Kidney (tissue), 22 donors: ENCODE results near the gene TMEM213. TPM values are rescaled to one million over a fixed set of nuclear protein-coding genes. Genes with fewer than 3 reads are reported as not detected.

ENCODE experiments used
- DNase-seq, 5 donors: peaks; one replicate each; pipeline ENCODE4 v3.0.0-alpha.2; 2013 to 2020
- FAIRE-seq: peaks from 2 replicates; lab custom pipeline; 2012; peaks lifted over from hg19 to GRCh38; lab: Jason Lieb, UNC
- H3K27ac ChIP-seq, 2 donors: one replicate each; pipeline ENCODE4 v1.7.0; 2013; ENCODE audit warnings: low read depth in 2 of 2, low read length in 2 of 2, inconsistent platforms in 1 of 2
- H3K27me3 ChIP-seq: one replicate; pipeline ENCODE4 v1.7.1; 2013; ENCODE audit warnings: low read length, inconsistent platforms; ENCODE audit not compliant: control insufficient read depth, insufficient read depth
- H3K36me3 ChIP-seq, 3 donors: one replicate each; pipeline versions ENCODE4 v1.7.0 to v1.7.1; 2013; ENCODE audit warnings: low read length in 3 of 3, control low read depth in 1 of 3, inconsistent platforms in 1 of 3; ENCODE audit not compliant: insufficient read depth in 3 of 3, control insufficient read depth in 2 of 3
- H3K4me1 ChIP-seq, 3 donors: one replicate each; pipeline versions ENCODE4 v1.7.0 to v1.7.1; 2013; ENCODE audit warnings: low read length in 3 of 3, inconsistent platforms in 1 of 3, low read depth in 1 of 3; ENCODE audit not compliant: control insufficient read depth in 2 of 3, insufficient read depth in 2 of 3
- H3K4me3 ChIP-seq, 3 donors: one replicate each; pipeline versions ENCODE4 v1.7.0 to v1.8.1; 2013; ENCODE audit warnings: low read length in 3 of 3, control low read depth in 1 of 3, inconsistent platforms in 1 of 3
- H3K9ac ChIP-seq, 3 donors: one replicate each; pipeline versions ENCODE4 v1.7.0 to v1.7.1; 2013; ENCODE audit warnings: low read length in 3 of 3, control low read depth in 1 of 3, inconsistent platforms in 1 of 3
- H3K9me3 ChIP-seq, 3 donors: one replicate each; pipeline versions ENCODE4 v1.7.0 to v1.7.1; 2013; ENCODE audit warnings: low read length in 3 of 3, control low read depth in 1 of 3, inconsistent platforms in 1 of 3; ENCODE audit not compliant: control insufficient read depth in 2 of 3, insufficient read depth in 1 of 3
- intact Hi-C: fragments of 100-400 bp; cut with DNase I; formaldehyde crosslinking; loops from one replicate; pipeline ENCODE4 v1.11.1; 2022
- long read RNA-seq, 10 donors: library from polyadenylated mRNA in 1 of 10; unstranded in 1 of 10; transcript quantifications; one replicate each; pipeline ENCODE4 v2.0.0 and lab custom pipeline, GENCODE V29; 2021 to 2026
- polyA plus RNA-seq: library from polyadenylated mRNA; stranded (reverse); fragments of 350-450 nt; fragmentation: Illumina TruSeq; extraction: RNeasy Lipid Tissue Mini Kit (QIAGEN cat#74804); gene quantifications from one replicate; pipeline ENCODE4 v1.2.3, GENCODE V29; 2014; ENCODE audit warnings: low read depth, low replicate concordance; ENCODE audit not compliant: insufficient read depth
- total RNA-seq: library from RNA; stranded (reverse); fragmentation: NEBNext Ultra II Directional; extraction: Animal tissue kit (Norgen Biotek cat#: 25700); gene quantifications from one replicate; pipeline ENCODE4 v1.2.1, GENCODE V29; 2021
- TF ChIP-seq, protein P1 (sequence below): IDR thresholded peaks from 3 replicates; pipeline ENCODE4 v1.5.1; 2012; ENCODE audit warnings: mild to moderate bottlenecking, moderate library complexity, borderline replicate concordance; ENCODE audit not compliant: insufficient read depth; ENCODE audit errors: extremely low read depth
- donor health status: control.
- donor health status: control.
- donor health status: control.
- donor health status: control.
- donor health status: control.
- donor health status: DM: yes; HTN: yes; CAD: no.
- donor health status: Normal renal cell carcinoma (clear cell type).

The TMEM213 gene, protein sequence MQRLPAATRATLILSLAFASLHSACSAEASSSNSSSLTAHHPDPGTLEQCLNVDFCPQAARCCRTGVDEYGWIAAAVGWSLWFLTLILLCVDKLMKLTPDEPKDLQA
- total RNA-seq: 30.2 TPM
- 96.9 TPM for polyA plus RNA-seq
- long read RNA-seq, donor 1, full-length matches to known transcripts: 9 of 9 reads
- long read RNA-seq, donor 1, partial matches to known transcripts: 0 of 9 reads
- long read RNA-seq, donor 1, other reads (novel, unspliced or antisense): 0 of 9 reads
- long read RNA-seq, donor 2, full-length matches to known transcripts: 18 of 54 reads
- long read RNA-seq, donor 2, partial matches to known transcripts: 36 of 54 reads
- long read RNA-seq, donor 2, other reads (novel, unspliced or antisense): 0 of 54 reads
- long read RNA-seq, donor 3, full-length matches to known transcripts: 26 of 26 reads
- long read RNA-seq, donor 3, partial matches to known transcripts: 0 of 26 reads
- long read RNA-seq, donor 3, other reads (novel, unspliced or antisense): 0 of 26 reads
- long read RNA-seq, donor 4, full-length matches to known transcripts: 6 of 18 reads
- long read RNA-seq, donor 4, partial matches to known transcripts: 12 of 18 reads
- long read RNA-seq, donor 4, other reads (novel, unspliced or antisense): 0 of 18 reads
- long read RNA-seq, donor 5, full-length matches to known transcripts: 4 of 4 reads
- long read RNA-seq, donor 5, partial matches to known transcripts: 0 of 4 reads
- long read RNA-seq, donor 5, other reads (novel, unspliced or antisense): 0 of 4 reads
- long read RNA-seq, donor 6, full-length matches to known transcripts: 5 of 5 reads
- long read RNA-seq, donor 6, partial matches to known transcripts: 0 of 5 reads
- long read RNA-seq, donor 6, other reads (novel, unspliced or antisense): 0 of 5 reads
- long read RNA-seq, donor 7, full-length matches to known transcripts: 9 of 28 reads
- long read RNA-seq, donor 7, partial matches to known transcripts: 0 of 28 reads
- long read RNA-seq, donor 7, other reads (novel, unspliced or antisense): 19 of 28 reads
- long read RNA-seq, donor 8, full-length matches to known transcripts: 11 of 11 reads
- long read RNA-seq, donor 8, partial matches to known transcripts: 0 of 11 reads
- long read RNA-seq, donor 8, other reads (novel, unspliced or antisense): 0 of 11 reads
- long read RNA-seq, donor 9, full-length matches to known transcripts: 11 of 24 reads
- long read RNA-seq, donor 9, partial matches to known transcripts: 13 of 24 reads
- long read RNA-seq, donor 9, other reads (novel, unspliced or antisense): 0 of 24 reads
- long read RNA-seq, donor 10, full-length matches to known transcripts: 9 of 14 reads
- long read RNA-seq, donor 10, partial matches to known transcripts: 5 of 14 reads
- long read RNA-seq, donor 10, other reads (novel, unspliced or antisense): 0 of 14 reads

DNA sequence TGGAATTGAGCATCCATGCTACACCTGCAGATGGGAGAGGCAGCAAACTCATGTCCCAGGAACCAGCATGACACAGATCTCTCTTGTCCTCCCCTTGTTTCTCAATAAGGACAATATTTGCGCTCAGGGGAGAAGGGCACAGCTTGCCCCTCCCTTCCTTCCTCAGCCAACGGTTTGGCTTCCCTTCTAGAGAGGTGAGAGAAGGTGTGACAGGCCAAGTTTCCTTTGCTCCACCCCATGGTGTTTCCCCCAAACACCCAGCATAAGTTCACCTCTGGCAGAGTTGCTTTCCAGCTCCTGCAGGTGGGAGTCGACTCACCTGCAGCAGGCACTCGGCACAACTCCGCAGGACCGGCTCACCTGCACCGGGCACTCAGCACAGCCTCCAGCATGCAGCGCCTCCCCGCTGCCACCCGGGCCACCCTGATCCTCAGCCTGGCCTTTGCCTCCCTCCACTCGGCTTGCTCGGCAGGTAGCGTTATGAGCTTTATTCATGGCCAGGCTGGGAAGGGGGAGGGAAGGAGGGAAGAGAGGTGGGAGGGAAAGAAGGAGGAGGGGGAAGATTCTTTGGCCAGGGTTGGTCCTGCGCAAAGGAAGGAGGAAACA, at the start of gene TMEM213, which contains the start of gene ATP6V0A4:
TMEM213 (plus strand) TSS at position 280 of the 606 bp plus-strand sequence; CDS start at position 391, 111 bp downstream.
ATP6V0A4 (minus strand) TSS at position 482 of the 606 bp plus-strand sequence. CDS start 26,949 bp downstream, outside the sequence.
- TF ChIP-seq, protein P1, sequence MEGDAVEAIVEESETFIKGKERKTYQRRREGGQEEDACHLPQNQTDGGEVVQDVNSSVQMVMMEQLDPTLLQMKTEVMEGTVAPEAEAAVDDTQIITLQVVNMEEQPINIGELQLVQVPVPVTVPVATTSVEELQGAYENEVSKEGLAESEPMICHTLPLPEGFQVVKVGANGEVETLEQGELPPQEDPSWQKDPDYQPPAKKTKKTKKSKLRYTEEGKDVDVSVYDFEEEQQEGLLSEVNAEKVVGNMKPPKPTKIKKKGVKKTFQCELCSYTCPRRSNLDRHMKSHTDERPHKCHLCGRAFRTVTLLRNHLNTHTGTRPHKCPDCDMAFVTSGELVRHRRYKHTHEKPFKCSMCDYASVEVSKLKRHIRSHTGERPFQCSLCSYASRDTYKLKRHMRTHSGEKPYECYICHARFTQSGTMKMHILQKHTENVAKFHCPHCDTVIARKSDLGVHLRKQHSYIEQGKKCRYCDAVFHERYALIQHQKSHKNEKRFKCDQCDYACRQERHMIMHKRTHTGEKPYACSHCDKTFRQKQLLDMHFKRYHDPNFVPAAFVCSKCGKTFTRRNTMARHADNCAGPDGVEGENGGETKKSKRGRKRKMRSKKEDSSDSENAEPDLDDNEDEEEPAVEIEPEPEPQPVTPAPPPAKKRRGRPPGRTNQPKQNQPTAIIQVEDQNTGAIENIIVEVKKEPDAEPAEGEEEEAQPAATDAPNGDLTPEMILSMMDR: peak; percentile 1
- peak within 1 kb of the TSS; percentile 91 to 92 for H3K27ac ChIP-seq
- H3K9me3 ChIP-seq: no peaks in the 10 kb centered on the region
- H3K36me3 ChIP-seq: no peaks in the 10 kb centered on the region
- intact Hi-C loops: no loop called here
- H3K9ac ChIP-seq: peak within 1 kb of the TSS; percentile 26 to 90 (median 58)
- peak within 1 kb of the TSS; percentile 60 to 80 (median 73) for H3K4me3 ChIP-seq
- H3K4me1 ChIP-seq: peaks cover 0 to 8% (median 5%) of the 10 kb centered on the region in 3 donors
- FAIRE-seq (no peak), DNase-seq (peak; percentile 50 to 86 (median 59))
- H3K27me3 ChIP-seq: no peaks in the 10 kb centered on the region

DNA sequence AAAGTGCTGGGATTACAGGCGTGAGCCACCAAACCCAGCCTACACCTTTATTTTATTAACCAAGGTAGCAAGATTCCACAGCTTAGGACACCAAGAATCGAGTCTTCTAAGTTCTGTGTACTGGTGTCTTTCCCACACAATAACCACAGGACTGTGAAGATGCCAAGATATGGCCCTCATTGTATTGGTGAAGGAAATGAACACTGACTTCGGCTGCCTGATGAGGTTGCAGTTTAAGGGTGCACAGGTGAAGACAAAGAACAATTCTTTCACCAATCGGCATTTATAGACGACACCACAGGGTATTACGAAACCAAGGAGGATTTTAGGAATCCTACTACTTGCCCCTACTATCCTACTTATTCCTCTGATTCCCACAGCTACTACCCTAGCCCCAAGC, 49.1 kb upstream of the TMEM213 start:
- TF ChIP-seq, protein P1: no peak
- H3K9me3 ChIP-seq: no peaks in the 10 kb centered on the region
- DNase-seq (no peak), FAIRE-seq (no peak)
- H3K27me3 ChIP-seq: no peaks in the 10 kb centered on the region
- H3K9ac ChIP-seq: no peak overlapping the region
- H3K4me3 ChIP-seq: no peak overlapping the region
- peaks cover 0 to 24% (median 0%) of the 10 kb centered on the region in 3 donors for H3K36me3 ChIP-seq
- H3K27ac ChIP-seq: no peak overlapping the region
- intact Hi-C loops: no loop called here
- no peaks in the 10 kb centered on the region for H3K4me1 ChIP-seq

DNA sequence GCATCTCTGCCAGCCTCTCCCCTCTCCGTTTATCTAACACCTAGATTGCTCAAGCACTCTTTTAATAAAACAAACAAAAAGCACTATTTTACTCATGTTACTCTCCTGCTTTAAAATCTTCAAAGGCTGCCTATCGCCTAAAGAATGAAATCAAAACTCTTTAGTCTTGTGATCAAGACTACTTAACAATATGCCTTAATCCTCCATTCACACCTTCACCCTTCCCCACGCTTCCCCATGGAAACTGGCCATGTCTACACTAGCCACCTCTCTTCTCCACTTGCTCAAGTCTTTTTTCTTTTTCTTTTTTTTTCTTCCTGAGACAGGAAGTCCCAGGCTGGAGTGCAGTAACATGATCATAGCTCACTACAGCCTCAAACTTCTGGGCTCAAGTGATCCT, 47.8 kb upstream of the TMEM213 start:
- intact Hi-C loops: no loop called here
- H3K4me3 ChIP-seq: no peak overlapping the region
- no peak overlapping the region for H3K27ac ChIP-seq
- H3K9me3 ChIP-seq: no peaks in the 10 kb centered on the region
- DNase-seq (no peak), FAIRE-seq (no peak)
- TF ChIP-seq, protein P1: no peak
- no peak overlapping the region for H3K9ac ChIP-seq
- peaks cover 0 to 25% (median 0%) of the 10 kb centered on the region in 3 donors for H3K36me3 ChIP-seq
- no peaks in the 10 kb centered on the region for H3K27me3 ChIP-seq
- H3K4me1 ChIP-seq: no peaks in the 10 kb centered on the region
